ENCODE results near the gene GSK3B. TPM values are rescaled to one million over a fixed set of nuclear protein-coding genes. Genes with fewer than 3 reads are reported as not detected.

Gene GSK3B
- total and polyA plus RNA-seq, 8 donors: 6.2 to 59.1 (median 15.6) TPM

DNA sequence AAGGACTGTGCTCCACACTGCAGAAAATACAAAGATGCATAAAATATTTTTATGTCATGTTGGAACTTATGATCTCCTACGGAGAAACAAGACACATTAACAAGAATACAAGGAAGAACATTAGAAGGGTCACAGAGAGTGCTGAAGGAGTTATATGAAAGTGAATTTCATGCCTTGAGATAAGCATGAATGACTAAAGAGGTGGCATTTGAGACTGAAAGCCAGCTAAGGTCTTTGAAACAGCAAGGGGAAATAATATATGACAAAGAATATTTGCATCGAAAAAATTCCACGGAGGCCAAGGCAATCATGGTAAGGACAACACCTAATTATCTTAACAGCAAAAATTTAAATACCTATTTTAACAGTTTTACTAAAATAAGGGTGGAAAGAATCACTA, 12.5 kb downstream of the GSK3B start:
- Histone ChIP-seq H3K4me3 (no peak overlapping the region), H3K36me3 (no peaks in the 10 kb centered on the region), H3K27ac (no peak overlapping the region), H3K27me3 (no peaks in the 10 kb centered on the region), H3K4me1 (peaks cover 7 to 69% (median 39%) of the 10 kb centered on the region in 4 donors), H3K9me3 (no peaks in the 10 kb centered on the region)
- intact Hi-C loops (cut with DNase I; ENCODE audit: low total_unique reads): no loop called here
- TF ChIP-seq POLR2AphosphoS5 (IDR thresholded peaks at IDR 0.05): no peak
- no peak for TF ChIP-seq EP300 (IDR thresholded peaks at IDR 0.05)
- TF ChIP-seq, protein P1, sequence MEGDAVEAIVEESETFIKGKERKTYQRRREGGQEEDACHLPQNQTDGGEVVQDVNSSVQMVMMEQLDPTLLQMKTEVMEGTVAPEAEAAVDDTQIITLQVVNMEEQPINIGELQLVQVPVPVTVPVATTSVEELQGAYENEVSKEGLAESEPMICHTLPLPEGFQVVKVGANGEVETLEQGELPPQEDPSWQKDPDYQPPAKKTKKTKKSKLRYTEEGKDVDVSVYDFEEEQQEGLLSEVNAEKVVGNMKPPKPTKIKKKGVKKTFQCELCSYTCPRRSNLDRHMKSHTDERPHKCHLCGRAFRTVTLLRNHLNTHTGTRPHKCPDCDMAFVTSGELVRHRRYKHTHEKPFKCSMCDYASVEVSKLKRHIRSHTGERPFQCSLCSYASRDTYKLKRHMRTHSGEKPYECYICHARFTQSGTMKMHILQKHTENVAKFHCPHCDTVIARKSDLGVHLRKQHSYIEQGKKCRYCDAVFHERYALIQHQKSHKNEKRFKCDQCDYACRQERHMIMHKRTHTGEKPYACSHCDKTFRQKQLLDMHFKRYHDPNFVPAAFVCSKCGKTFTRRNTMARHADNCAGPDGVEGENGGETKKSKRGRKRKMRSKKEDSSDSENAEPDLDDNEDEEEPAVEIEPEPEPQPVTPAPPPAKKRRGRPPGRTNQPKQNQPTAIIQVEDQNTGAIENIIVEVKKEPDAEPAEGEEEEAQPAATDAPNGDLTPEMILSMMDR (IDR thresholded peaks at IDR 0.05): no peak
- no peak for TF ChIP-seq POLR2A (IDR thresholded peaks at IDR 0.05)
- 84 to 91% (median 88%) methylated on average over 3 of the region's 3 CpGs for WGBS, 5 donors
- no peak for DNase-seq

GRCh38 chr3:120080836-120081235, 13.4 kb downstream of the GSK3B start:
- 90 to 98% (median 95%) methylated on average over 2 of the region's 2 CpGs for WGBS, 5 donors
- no peaks in the 10 kb centered on the region for H3K36me3 ChIP-seq
- H3K27me3 ChIP-seq: no peaks in the 10 kb centered on the region
- no peak overlapping the region for H3K27ac ChIP-seq
- no peak for DNase-seq
- TF ChIP-seq, protein P1 (IDR thresholded peaks at IDR 0.05): no peak
- TF ChIP-seq POLR2AphosphoS5 (IDR thresholded peaks at IDR 0.05) (no peak), EP300 (IDR thresholded peaks at IDR 0.05) (no peak), POLR2A (IDR thresholded peaks at IDR 0.05) (no peak)
- H3K4me3 ChIP-seq: no peak overlapping the region
- intact Hi-C loops (cut with DNase I; ENCODE audit: low total_unique reads): no loop called here
- no peaks in the 10 kb centered on the region for H3K9me3 ChIP-seq
- peaks cover 0 to 60% (median 34%) of the 10 kb centered on the region in 4 donors for H3K4me1 ChIP-seq

- no peak for TF ChIP-seq EP300 (IDR thresholded peaks at IDR 0.05)
- no peak for TF ChIP-seq POLR2AphosphoS5 (IDR thresholded peaks at IDR 0.05)
- TF ChIP-seq POLR2A (IDR thresholded peaks at IDR 0.05): no peak
- TF ChIP-seq, protein P1 (IDR thresholded peaks at IDR 0.05): no peak
- 67 to 83% (median 75%) methylated on average over 2 of the region's 2 CpGs for WGBS, 5 donors
- no peak overlapping the region for H3K4me3 ChIP-seq
- no peaks in the 10 kb centered on the region for H3K27me3 ChIP-seq
- no peak overlapping the region for H3K27ac ChIP-seq
- peaks cover 0 to 43% (median 23%) of the 10 kb centered on the region in 4 donors for H3K4me1 ChIP-seq
- H3K9me3 ChIP-seq: no peaks in the 10 kb centered on the region
- H3K36me3 ChIP-seq: no peaks in the 10 kb centered on the region
- intact Hi-C loops (cut with DNase I; ENCODE audit: low total_unique reads): no loop called here
- DNase-seq: no peak
Measured at GRCh38 chr3:120077731-120078130, 16.5 kb downstream of the GSK3B start.

DNA sequence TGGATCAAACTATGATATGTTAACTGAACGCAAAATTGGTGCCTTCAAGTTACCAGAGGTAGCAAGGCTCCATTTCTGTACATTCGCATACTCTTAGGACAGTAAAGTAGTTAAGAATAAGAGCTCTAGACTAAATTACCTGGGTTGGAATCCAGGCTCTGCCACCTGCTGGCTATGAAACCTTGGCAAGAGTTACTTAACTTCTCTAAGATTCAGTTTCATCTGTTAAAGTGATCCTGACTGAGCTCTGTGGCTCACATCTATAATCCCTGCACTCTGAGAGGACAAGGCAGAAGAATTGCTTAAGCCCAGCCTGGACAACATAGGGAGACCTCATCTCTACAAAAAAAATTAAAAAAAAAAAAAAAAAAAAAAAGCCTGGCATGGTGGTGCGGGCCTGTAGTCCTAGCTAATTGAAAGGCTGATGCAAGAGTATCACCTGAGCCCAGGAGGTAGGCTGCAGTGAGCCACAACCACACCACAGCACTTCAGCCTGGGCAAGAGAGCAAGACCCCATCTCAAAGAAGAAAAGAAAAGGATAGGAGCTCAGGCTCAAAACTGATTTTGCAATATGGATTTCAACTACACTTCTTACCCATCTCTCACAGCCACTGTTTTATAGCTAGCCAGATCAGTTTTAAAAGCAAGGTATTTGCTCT, 21.3 kb downstream of the GSK3B start:
- H3K4me1 ChIP-seq: peaks cover 0 to 29% (median 4%) of the 10 kb centered on the region in 4 donors
- no peaks in the 10 kb centered on the region for H3K9me3 ChIP-seq
- H3K36me3 ChIP-seq: no peaks in the 10 kb centered on the region
- H3K27ac ChIP-seq: no peak overlapping the region
- intact Hi-C loops (cut with DNase I; ENCODE audit: low total_unique reads): no loop called here
- TF ChIP-seq POLR2A (IDR thresholded peaks at IDR 0.05) (no peak), POLR2AphosphoS5 (IDR thresholded peaks at IDR 0.05) (no peak), EP300 (IDR thresholded peaks at IDR 0.05) (no peak)
- TF ChIP-seq, protein P1 (IDR thresholded peaks at IDR 0.05): no peak
- no peaks in the 10 kb centered on the region for H3K27me3 ChIP-seq
- no peak for DNase-seq
- no peak overlapping the region for H3K4me3 ChIP-seq
- WGBS, 5 donors: 90 to 98% (median 94%) methylated on average over 3 of the region's 3 CpGs

All from stomach (tissue), 9 donors.